ENCODE data around the gene ROR1. TPM values are rescaled to one million over a fixed set of nuclear protein-coding genes. Genes with fewer than 3 reads are reported as not detected.

The ROR1 gene
- total RNA-seq, 1 donor, result 52.5 TPM

DNA sequence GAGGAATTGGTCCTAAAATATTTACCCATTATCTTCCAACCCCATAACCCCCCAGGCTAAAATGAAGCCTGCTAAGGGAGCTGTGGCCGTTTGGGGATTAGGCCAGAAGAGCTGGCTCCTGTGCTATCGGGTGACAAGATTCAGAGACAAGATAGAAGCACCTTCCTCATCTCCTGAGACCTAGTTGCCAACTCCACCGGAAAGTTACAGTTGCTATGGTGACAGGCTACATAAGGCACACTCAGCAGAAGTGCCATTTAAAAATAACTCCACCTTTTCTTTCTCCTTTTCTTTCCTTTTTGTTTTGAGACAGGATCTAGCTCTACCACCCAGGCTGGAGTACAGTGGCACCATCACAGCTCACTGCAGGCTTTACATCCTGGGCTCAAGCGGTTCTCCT, 43.6 kb upstream of the ROR1 start:
- peaks cover 19% of the 10 kb centered on the region for H3K4me1 ChIP-seq (ENCODE audit: insufficient read depth, low read length)
- no peak for DNase-seq (ENCODE audit: insufficient read length, low spot score, missing footprints)
- no peaks in the 10 kb centered on the region for H3K79me2 ChIP-seq (ENCODE audit: insufficient read depth, low read length)
- TF ChIP-seq, protein P1, sequence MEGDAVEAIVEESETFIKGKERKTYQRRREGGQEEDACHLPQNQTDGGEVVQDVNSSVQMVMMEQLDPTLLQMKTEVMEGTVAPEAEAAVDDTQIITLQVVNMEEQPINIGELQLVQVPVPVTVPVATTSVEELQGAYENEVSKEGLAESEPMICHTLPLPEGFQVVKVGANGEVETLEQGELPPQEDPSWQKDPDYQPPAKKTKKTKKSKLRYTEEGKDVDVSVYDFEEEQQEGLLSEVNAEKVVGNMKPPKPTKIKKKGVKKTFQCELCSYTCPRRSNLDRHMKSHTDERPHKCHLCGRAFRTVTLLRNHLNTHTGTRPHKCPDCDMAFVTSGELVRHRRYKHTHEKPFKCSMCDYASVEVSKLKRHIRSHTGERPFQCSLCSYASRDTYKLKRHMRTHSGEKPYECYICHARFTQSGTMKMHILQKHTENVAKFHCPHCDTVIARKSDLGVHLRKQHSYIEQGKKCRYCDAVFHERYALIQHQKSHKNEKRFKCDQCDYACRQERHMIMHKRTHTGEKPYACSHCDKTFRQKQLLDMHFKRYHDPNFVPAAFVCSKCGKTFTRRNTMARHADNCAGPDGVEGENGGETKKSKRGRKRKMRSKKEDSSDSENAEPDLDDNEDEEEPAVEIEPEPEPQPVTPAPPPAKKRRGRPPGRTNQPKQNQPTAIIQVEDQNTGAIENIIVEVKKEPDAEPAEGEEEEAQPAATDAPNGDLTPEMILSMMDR (IDR thresholded peaks at IDR 0.05; ENCODE audit: extremely low read depth, low read depth, low read length), result no peak
- no peaks in the 10 kb centered on the region for H3K36me3 ChIP-seq (ENCODE audit: insufficient read depth, low read length)
- H2AFZ ChIP-seq (ENCODE audit: low read length), result no peak overlapping the region
- H4K20me1 ChIP-seq (ENCODE audit: insufficient read depth, low read length), result no peaks in the 10 kb centered on the region
- H3K9me3 ChIP-seq (ENCODE audit: low read depth, low read length), result no peaks in the 10 kb centered on the region
- H3K27ac ChIP-seq (ENCODE audit: low read depth, low read length), result peak overlapping the region; percentile 27
- H3K27me3 ChIP-seq (ENCODE audit: insufficient read depth, low read length), result no peaks in the 10 kb centered on the region
- no peak overlapping the region for H3K4me2 ChIP-seq (ENCODE audit: insufficient read depth, low read length)
- H3K4me3 ChIP-seq (ENCODE audit: insufficient read depth, low read length), result no peak overlapping the region

DNA sequence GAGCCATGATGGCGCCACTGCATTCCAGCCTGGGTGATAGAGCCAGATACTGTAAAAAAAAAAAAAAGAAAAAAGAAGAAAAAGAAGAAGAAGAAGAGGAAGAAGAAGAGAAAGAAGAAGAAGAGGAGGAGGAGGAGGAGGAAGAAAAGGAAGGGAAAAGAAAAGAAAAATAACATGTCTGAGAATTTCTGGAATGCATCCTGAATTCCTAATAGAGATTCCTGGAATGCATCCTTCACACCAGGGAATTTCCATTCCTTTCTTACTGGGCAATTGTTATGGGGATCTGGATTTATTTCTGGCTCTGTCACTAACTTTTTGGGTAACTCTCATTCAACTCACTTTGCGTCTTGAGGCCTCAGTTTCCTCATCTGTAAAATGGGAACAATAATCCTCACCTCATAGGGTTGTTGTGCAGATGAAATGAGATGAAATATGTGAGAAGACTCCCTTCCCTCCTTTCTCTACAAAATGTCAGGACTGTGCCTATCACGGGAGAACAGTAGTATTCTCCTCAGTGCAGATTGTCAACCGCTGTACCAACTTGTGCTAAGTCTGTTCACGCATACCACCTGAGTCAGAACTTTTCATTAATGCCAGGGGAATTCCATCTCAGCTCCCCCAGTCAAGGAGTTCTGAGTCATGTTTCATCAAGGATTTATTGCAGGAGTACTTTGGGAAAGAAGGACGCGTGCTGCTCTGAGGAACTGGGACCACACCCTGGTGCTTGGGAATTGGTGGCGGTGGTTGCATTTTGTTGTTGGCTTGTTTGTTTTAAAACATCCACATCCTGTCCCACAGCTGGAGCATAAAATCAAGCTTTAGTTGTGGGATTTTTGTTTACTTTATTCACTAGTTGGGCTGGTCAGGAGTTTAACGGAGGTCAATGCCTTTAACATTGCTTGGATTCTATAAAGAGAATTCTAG, 42.4 kb upstream of the ROR1 start:
- DNase-seq (ENCODE audit: insufficient read length, low spot score, missing footprints), result peak; percentile 78
- H3K4me2 ChIP-seq (ENCODE audit: insufficient read depth, low read length), result peak overlapping the region; percentile 65
- no peaks in the 10 kb centered on the region for H3K9me3 ChIP-seq (ENCODE audit: low read depth, low read length)
- peak overlapping the region; percentile 43 for H3K4me3 ChIP-seq (ENCODE audit: insufficient read depth, low read length)
- peak overlapping the region; percentile 73 for H3K27ac ChIP-seq (ENCODE audit: low read depth, low read length)
- H3K4me1 ChIP-seq (ENCODE audit: insufficient read depth, low read length), result peaks cover 19% of the 10 kb centered on the region
- peak overlapping the region; percentile 8 for H2AFZ ChIP-seq (ENCODE audit: low read length)
- no peaks in the 10 kb centered on the region for H3K27me3 ChIP-seq (ENCODE audit: insufficient read depth, low read length)
- H4K20me1 ChIP-seq (ENCODE audit: insufficient read depth, low read length), result no peaks in the 10 kb centered on the region
- TF ChIP-seq, protein P1 (IDR thresholded peaks at IDR 0.05; ENCODE audit: extremely low read depth, low read depth, low read length), result no peak
- H3K36me3 ChIP-seq (ENCODE audit: insufficient read depth, low read length), result no peaks in the 10 kb centered on the region
- H3K79me2 ChIP-seq (ENCODE audit: insufficient read depth, low read length), result no peaks in the 10 kb centered on the region

DNA sequence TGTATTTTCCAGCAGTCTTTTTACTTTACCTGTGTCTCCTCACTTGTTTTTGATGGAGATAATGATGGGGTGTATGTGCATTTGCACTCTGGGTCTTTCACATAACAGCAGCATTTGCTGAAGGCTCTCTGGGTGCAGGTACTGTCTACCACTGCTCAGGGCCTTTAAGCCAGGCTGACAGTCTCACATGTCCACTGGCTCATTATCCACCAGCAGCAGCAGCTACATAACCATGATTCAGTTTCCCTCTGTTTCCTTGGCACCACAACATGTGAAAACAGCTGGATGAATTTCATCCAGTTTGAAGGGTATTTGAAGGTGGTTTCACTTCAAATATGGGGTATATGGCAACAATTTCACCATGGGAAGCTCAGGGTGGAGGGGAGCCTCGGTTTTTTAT, 41.2 kb upstream of the ROR1 start:
- H3K36me3 ChIP-seq (ENCODE audit: insufficient read depth, low read length), result no peaks in the 10 kb centered on the region
- no peaks in the 10 kb centered on the region for H3K27me3 ChIP-seq (ENCODE audit: insufficient read depth, low read length)
- DNase-seq (ENCODE audit: insufficient read length, low spot score, missing footprints), result peak; percentile 57
- H3K4me3 ChIP-seq (ENCODE audit: insufficient read depth, low read length), result no peak overlapping the region
- no peaks in the 10 kb centered on the region for H4K20me1 ChIP-seq (ENCODE audit: insufficient read depth, low read length)
- no peak overlapping the region for H2AFZ ChIP-seq (ENCODE audit: low read length)
- H3K79me2 ChIP-seq (ENCODE audit: insufficient read depth, low read length), result no peaks in the 10 kb centered on the region
- peaks cover 19% of the 10 kb centered on the region for H3K4me1 ChIP-seq (ENCODE audit: insufficient read depth, low read length)
- no peaks in the 10 kb centered on the region for H3K9me3 ChIP-seq (ENCODE audit: low read depth, low read length)
- TF ChIP-seq, protein P1 (IDR thresholded peaks at IDR 0.05; ENCODE audit: extremely low read depth, low read depth, low read length), result no peak
- H3K27ac ChIP-seq (ENCODE audit: low read depth, low read length), result peak overlapping the region; percentile 73
- no peak overlapping the region for H3K4me2 ChIP-seq (ENCODE audit: insufficient read depth, low read length)

DNA sequence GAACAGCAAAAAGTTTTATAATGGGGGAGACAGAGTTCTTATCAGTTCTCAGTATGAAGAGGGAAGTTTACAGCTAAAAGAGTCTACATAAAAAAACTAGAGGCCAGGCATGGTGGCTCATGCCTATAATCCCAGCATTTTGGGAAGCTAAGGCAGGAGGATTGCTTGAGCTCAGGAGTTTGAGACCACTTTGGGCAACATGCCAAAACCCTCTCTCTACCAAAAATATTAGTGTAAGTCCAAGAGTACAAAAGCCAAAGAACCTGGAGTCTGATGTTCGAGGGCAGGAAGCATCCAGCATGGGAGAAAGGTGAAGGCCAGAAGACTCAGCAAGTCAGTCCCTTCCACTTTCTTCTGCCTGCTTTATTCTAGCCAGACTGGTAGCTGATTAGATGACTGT, 35.0 kb upstream of the ROR1 start:
- no peak overlapping the region for H3K4me2 ChIP-seq (ENCODE audit: insufficient read depth, low read length)
- no peak overlapping the region for H3K27ac ChIP-seq (ENCODE audit: low read depth, low read length)
- H2AFZ ChIP-seq (ENCODE audit: low read length), result no peak overlapping the region
- H3K4me1 ChIP-seq (ENCODE audit: insufficient read depth, low read length), result no peaks in the 10 kb centered on the region
- H3K36me3 ChIP-seq (ENCODE audit: insufficient read depth, low read length), result no peaks in the 10 kb centered on the region
- H3K4me3 ChIP-seq (ENCODE audit: insufficient read depth, low read length), result no peak overlapping the region
- no peaks in the 10 kb centered on the region for H3K79me2 ChIP-seq (ENCODE audit: insufficient read depth, low read length)
- TF ChIP-seq, protein P1 (IDR thresholded peaks at IDR 0.05; ENCODE audit: extremely low read depth, low read depth, low read length), result no peak
- no peak for DNase-seq (ENCODE audit: insufficient read length, low spot score, missing footprints)
- no peaks in the 10 kb centered on the region for H3K9me3 ChIP-seq (ENCODE audit: low read depth, low read length)
- H3K27me3 ChIP-seq (ENCODE audit: insufficient read depth, low read length), result no peaks in the 10 kb centered on the region
- H4K20me1 ChIP-seq (ENCODE audit: insufficient read depth, low read length), result no peaks in the 10 kb centered on the region

All from osteoblast (primary cell).